Vagina (tissue), 2 donors: Measurements from ENCODE around the gene PRAMEF11.
"Not testable (repeated sequence)": the region's sequence is repeated elsewhere in the genome, so short reads cannot be mapped to it uniquely, and the experiment has no call there.

ENCODE experiments used
- POLR2A ChIP-seq, 2 donors: fragments of 450-650 bp; IDR thresholded peaks; one replicate each; pipeline ENCODE4 v1.6.1; 2017; ENCODE audit warnings: antibody characterized with exemption in 2 of 2, mild to moderate bottlenecking in 2 of 2, moderate library complexity in 2 of 2
- POLR2AphosphoS5 ChIP-seq, 2 donors: sonication (generic); formaldehyde crosslinking; IDR thresholded peaks; one replicate each; pipeline ENCODE4 v1.9.0; 2017; ENCODE audit warnings: antibody characterized with exemption in 2 of 2, mild to moderate bottlenecking in 2 of 2, low read depth in 1 of 2; ENCODE audit not compliant: insufficient read depth in 1 of 2
- TF ChIP-seq, protein P1 (sequence below), 3 experiments: fragments of 450-650 bp in 2 of 3; fragments of 200-600 bp in 1 of 3; sonication (generic) in 1 of 3; IDR thresholded peaks; one replicate each; pipeline ENCODE4 v1.5.1; 2017 to 2019; ENCODE audit warnings: antibody characterized with exemption in 3 of 3, mild to moderate bottlenecking in 2 of 3, moderate library complexity in 2 of 3

DNA sequence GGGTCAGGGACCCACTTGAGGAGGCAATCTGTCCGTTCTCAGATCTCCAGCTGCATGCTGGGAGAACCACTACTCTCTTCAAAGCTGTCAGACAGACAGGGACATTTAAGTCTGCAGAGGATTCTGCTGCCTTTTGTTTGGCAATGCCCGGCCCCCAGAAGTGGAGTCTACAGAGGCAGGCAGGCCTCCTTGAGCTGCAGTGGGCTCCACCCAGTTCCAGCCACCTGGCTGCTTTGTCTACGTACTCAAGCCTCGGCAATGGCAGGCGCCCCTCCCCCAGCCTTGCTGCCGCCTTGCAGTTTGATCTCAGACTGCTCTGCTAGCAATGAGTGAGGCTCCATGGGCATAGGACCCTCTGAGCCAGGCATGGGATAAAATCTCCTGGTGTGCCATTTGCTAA lies 12.1 kb downstream of the PRAMEF11 start:
- TF ChIP-seq, protein P1, sequence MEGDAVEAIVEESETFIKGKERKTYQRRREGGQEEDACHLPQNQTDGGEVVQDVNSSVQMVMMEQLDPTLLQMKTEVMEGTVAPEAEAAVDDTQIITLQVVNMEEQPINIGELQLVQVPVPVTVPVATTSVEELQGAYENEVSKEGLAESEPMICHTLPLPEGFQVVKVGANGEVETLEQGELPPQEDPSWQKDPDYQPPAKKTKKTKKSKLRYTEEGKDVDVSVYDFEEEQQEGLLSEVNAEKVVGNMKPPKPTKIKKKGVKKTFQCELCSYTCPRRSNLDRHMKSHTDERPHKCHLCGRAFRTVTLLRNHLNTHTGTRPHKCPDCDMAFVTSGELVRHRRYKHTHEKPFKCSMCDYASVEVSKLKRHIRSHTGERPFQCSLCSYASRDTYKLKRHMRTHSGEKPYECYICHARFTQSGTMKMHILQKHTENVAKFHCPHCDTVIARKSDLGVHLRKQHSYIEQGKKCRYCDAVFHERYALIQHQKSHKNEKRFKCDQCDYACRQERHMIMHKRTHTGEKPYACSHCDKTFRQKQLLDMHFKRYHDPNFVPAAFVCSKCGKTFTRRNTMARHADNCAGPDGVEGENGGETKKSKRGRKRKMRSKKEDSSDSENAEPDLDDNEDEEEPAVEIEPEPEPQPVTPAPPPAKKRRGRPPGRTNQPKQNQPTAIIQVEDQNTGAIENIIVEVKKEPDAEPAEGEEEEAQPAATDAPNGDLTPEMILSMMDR (IDR thresholded peaks at IDR 0.05): not testable (repeated sequence)
- TF ChIP-seq POLR2A (IDR thresholded peaks at IDR 0.05); POLR2AphosphoS5 (IDR thresholded peaks at IDR 0.05; ENCODE audit: insufficient read depth in 1 of 2, low read depth in 1 of 2): not testable (repeated sequence)
